Mesendoderm (in vitro differentiated cells): ENCODE measurements around the gene POR.

Source experiments
- DNase-seq: peaks from one replicate; pipeline ENCODE4 v3.0.0; 2013
- H2AK5ac ChIP-seq: 2 replicates; pipeline ENCODE4 v1.6.1; 2013; ENCODE audit warnings: low read length, inconsistent platforms
- H2BK120ac ChIP-seq: 2 replicates; pipeline ENCODE4 v1.6.1; 2013; ENCODE audit warnings: low read depth, mild to moderate bottlenecking, low read length, moderate library complexity, mixed read lengths
- H2BK15ac ChIP-seq: replicated peaks from 2 replicates; pipeline ENCODE4 v1.6.1; 2013; ENCODE audit warnings: low read depth, mild to moderate bottlenecking, moderate library complexity
- H2BK5ac ChIP-seq: 2 replicates; pipeline ENCODE4 v1.6.1; 2013; ENCODE audit warnings: low read length, inconsistent platforms
- H3K18ac ChIP-seq: 2 replicates; pipeline ENCODE4 v1.6.1; 2013; ENCODE audit warnings: mild to moderate bottlenecking, low read length, mixed read lengths
- H3K23ac ChIP-seq: one replicate; pipeline ENCODE4 v1.6.1; 2013; ENCODE audit warnings: low read length
- H3K27ac ChIP-seq: 2 replicates; pipeline ENCODE4 v1.5.1; 2013; ENCODE audit warnings: low read depth, mild to moderate bottlenecking, inconsistent platforms, low read length, moderate library complexity
- H3K27me3 ChIP-seq: 2 replicates; pipeline ENCODE4 v1.6.1; 2013; ENCODE audit warnings: low read length, control low read depth, mild to moderate bottlenecking, inconsistent platforms; ENCODE audit not compliant: insufficient read depth, poor library complexity
- H3K36me3 ChIP-seq: 2 replicates; pipeline ENCODE4 v1.6.1; 2013; ENCODE audit warnings: low read length, inconsistent platforms; ENCODE audit not compliant: control insufficient read depth, insufficient read depth
- H3K4ac ChIP-seq: one replicate; pipeline ENCODE4 v1.6.1; 2013; ENCODE audit warnings: low read depth, mild to moderate bottlenecking, low read length, moderate library complexity
- H3K4me1 ChIP-seq: 2 replicates; pipeline ENCODE4 v1.6.1; 2013; ENCODE audit warnings: low read depth, low read length, inconsistent platforms; ENCODE audit not compliant: control insufficient read depth
- H3K4me2 ChIP-seq: 2 replicates; pipeline ENCODE4 v1.6.1; 2013; ENCODE audit warnings: low read length
- H3K4me3 ChIP-seq: 2 replicates; pipeline ENCODE4 v1.5.1; 2013; ENCODE audit warnings: mild to moderate bottlenecking, low read length
- H3K56ac ChIP-seq: one replicate; pipeline ENCODE4 v1.6.1; 2013; ENCODE audit warnings: low read length
- H3K79me1 ChIP-seq: 2 replicates; pipeline ENCODE4 v1.6.1; 2013; ENCODE audit warnings: low read length, inconsistent platforms
- H3K79me2 ChIP-seq: 2 replicates; pipeline ENCODE4 v1.6.1; 2013; ENCODE audit warnings: mild to moderate bottlenecking, low read length; ENCODE audit not compliant: control insufficient read depth, insufficient read depth
- H3K9ac ChIP-seq: 2 replicates; pipeline ENCODE4 v1.6.1; 2013; ENCODE audit warnings: low read length, inconsistent platforms
- H4K5ac ChIP-seq: one replicate; pipeline ENCODE4 v1.6.1; 2013; ENCODE audit warnings: low read length
- H4K8ac ChIP-seq: one replicate; pipeline ENCODE4 v1.6.1; 2013; ENCODE audit warnings: low read depth, mild to moderate bottlenecking, control low read depth, low read length, moderate library complexity
- WGBS: extraction: QIAGEN DNeasy Blood & Tissue Kit; methylation state at CpG from one replicate; pipeline ENCODE4 v1.1.7; 2013; ENCODE audit warnings: low lambda C conversion rate, missing lambda C conversion rate; ENCODE audit not compliant: insufficient coverage; ENCODE audit errors: extremely low coverage; 5-methylcytosine and 5-hydroxymethylcytosine counted together

POR gene

DNA sequence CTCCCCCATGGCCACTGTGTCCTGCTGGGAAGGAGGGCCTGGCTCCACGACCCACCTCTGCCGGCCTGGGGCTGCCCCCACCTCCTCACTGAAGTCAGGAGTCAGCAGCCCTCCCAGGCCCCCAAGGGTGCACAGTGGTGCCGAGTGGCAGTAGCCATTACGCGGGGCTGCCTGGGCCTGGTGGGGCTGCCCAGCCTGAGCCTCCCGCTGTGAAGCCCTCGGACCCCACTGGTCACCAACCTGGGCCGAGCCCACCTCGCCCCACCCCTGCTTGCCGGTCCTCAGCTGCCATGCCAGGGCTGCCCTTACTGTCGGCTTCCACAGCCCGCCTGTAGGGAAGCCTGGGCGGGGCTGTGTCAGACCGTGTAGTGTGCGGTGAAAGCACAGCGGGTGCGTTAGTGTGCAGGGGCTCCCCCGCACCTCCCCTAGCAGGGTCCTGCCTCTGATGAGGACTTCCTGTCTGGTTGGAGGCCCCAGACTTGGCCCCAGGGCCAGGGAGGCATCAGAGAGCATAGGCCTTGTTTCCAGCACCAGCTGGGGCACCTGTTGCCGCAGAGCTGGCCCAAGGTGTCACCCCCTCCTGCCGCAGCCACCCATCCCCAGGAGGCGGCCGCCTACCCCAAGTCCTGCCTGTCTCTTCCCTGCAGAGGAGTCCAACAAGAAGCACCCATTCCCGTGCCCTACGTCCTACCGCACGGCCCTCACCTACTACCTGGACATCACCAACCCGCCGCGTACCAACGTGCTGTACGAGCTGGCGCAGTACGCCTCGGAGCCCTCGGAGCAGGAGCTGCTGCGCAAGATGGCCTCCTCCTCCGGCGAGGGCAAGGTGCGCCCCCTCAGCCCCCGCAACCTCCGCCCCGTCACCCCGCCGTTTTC, 69.4 kb downstream of the POR start:
- no peak overlapping the region for H4K8ac ChIP-seq
- H2AK5ac ChIP-seq, result no peak overlapping the region
- H3K18ac ChIP-seq, result no peak overlapping the region
- H3K4me3 ChIP-seq, result no peak overlapping the region
- no peak overlapping the region for H3K4ac ChIP-seq
- H3K9ac ChIP-seq, result no peak overlapping the region
- no peaks in the 10 kb centered on the region for H3K79me1 ChIP-seq
- H3K36me3 ChIP-seq, result peaks cover 8% of the 10 kb centered on the region
- H3K4me2 ChIP-seq, result no peak overlapping the region
- no peaks in the 10 kb centered on the region for H3K4me1 ChIP-seq
- H3K79me2 ChIP-seq, result no peaks in the 10 kb centered on the region
- no peak overlapping the region for H4K5ac ChIP-seq
- WGBS, result no CpG with 5 or more reads among the region's 44 CpGs
- no peak overlapping the region for H3K27ac ChIP-seq
- DNase-seq, result no peak
- no peak overlapping the region for H2BK120ac ChIP-seq
- H2BK5ac ChIP-seq, result no peak overlapping the region
- no peaks in the 10 kb centered on the region for H3K27me3 ChIP-seq
- no peak overlapping the region for H3K56ac ChIP-seq
- no peak overlapping the region for H3K23ac ChIP-seq
- H2BK15ac ChIP-seq, result no peak overlapping the region

GRCh38 chr7:75985009-75985517, 70.1 kb downstream of the POR start:
- Histone ChIP-seq H3K27ac (no peak overlapping the region), H2BK5ac (no peak overlapping the region), H3K4me2 (no peak overlapping the region), H3K23ac (no peak overlapping the region), H3K18ac (no peak overlapping the region), H2BK15ac (no peak overlapping the region), H3K79me1 (no peaks in the 10 kb centered on the region), H3K4me3 (no peak overlapping the region), H4K8ac (no peak overlapping the region), H2BK120ac (no peak overlapping the region), H3K27me3 (no peaks in the 10 kb centered on the region), H2AK5ac (no peak overlapping the region), H3K36me3 (peaks cover 8% of the 10 kb centered on the region), H4K5ac (no peak overlapping the region), H3K4ac (no peak overlapping the region), H3K79me2 (no peaks in the 10 kb centered on the region), H3K4me1 (no peaks in the 10 kb centered on the region), H3K56ac (no peak overlapping the region), H3K9ac (no peak overlapping the region)
- no peak for DNase-seq
- no CpG with 5 or more reads among the region's 21 CpGs for WGBS

DNA sequence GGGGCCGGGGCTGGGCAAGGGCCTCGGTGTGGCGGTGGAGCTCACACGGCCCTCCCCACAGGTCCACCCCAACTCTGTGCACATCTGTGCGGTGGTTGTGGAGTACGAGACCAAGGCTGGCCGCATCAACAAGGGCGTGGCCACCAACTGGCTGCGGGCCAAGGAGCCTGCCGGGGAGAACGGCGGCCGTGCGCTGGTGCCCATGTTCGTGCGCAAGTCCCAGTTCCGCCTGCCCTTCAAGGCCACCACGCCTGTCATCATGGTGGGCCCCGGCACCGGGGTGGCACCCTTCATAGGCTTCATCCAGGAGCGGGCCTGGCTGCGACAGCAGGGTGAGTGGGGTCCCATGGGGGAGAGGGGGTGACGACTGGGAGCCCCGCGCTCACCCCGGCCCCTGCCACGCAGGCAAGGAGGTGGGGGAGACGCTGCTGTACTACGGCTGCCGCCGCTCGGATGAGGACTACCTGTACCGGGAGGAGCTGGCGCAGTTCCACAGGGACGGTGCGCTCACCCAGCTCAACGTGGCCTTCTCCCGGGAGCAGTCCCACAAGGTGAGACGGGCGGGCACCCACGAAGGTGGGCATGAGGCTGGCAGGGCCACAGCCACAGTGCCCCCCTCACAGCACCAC, 70.7 kb downstream of the POR start:
- Histone ChIP-seq H2BK120ac (no peak overlapping the region), H3K36me3 (peaks cover 8% of the 10 kb centered on the region), H3K4me2 (no peak overlapping the region), H2BK5ac (no peak overlapping the region), H2AK5ac (no peak overlapping the region), H2BK15ac (no peak overlapping the region), H4K8ac (no peak overlapping the region), H3K18ac (no peak overlapping the region), H3K27me3 (no peaks in the 10 kb centered on the region), H4K5ac (no peak overlapping the region), H3K79me2 (no peaks in the 10 kb centered on the region), H3K23ac (no peak overlapping the region), H3K27ac (no peak overlapping the region), H3K4me3 (no peak overlapping the region), H3K9ac (no peak overlapping the region), H3K4ac (no peak overlapping the region), H3K4me1 (no peaks in the 10 kb centered on the region), H3K56ac (no peak overlapping the region), H3K79me1 (no peaks in the 10 kb centered on the region)
- DNase-seq, result no peak
- WGBS, result no CpG with 5 or more reads among the region's 41 CpGs

GRCh38 chr7:75986147-75986781, 71.3 kb downstream of the POR start:
- H3K79me1 ChIP-seq, result no peaks in the 10 kb centered on the region
- no peak overlapping the region for H3K56ac ChIP-seq
- no peak overlapping the region for H3K23ac ChIP-seq
- H3K4me1 ChIP-seq, result peaks cover 3% of the 10 kb centered on the region
- H2BK5ac ChIP-seq, result no peak overlapping the region
- H3K27me3 ChIP-seq, result no peaks in the 10 kb centered on the region
- H3K4me2 ChIP-seq, result no peak overlapping the region
- no peak overlapping the region for H3K9ac ChIP-seq
- H2BK120ac ChIP-seq, result no peak overlapping the region
- no peak for DNase-seq
- H2AK5ac ChIP-seq, result no peak overlapping the region
- H4K5ac ChIP-seq, result no peak overlapping the region
- no peak overlapping the region for H3K27ac ChIP-seq
- no peak overlapping the region for H4K8ac ChIP-seq
- whole genome bisulfite sequencing, result no CpG with 5 or more reads among the region's 20 CpGs
- no peaks in the 10 kb centered on the region for H3K79me2 ChIP-seq
- no peak overlapping the region for H3K4ac ChIP-seq
- peaks cover 5% of the 10 kb centered on the region for H3K36me3 ChIP-seq
- no peak overlapping the region for H2BK15ac ChIP-seq
- no peak overlapping the region for H3K18ac ChIP-seq
- no peak overlapping the region for H3K4me3 ChIP-seq

GRCh38 chr7:75987026-75987804, 72.3 kb downstream of the POR start:
- no peak overlapping the region for H2BK120ac ChIP-seq
- peaks cover 5% of the 10 kb centered on the region for H3K36me3 ChIP-seq
- H3K18ac ChIP-seq, result no peak overlapping the region
- H3K4me2 ChIP-seq, result no peak overlapping the region
- H3K79me2 ChIP-seq, result no peaks in the 10 kb centered on the region
- no peak overlapping the region for H3K4me3 ChIP-seq
- no peak overlapping the region for H3K23ac ChIP-seq
- no peak overlapping the region for H2BK5ac ChIP-seq
- H3K79me1 ChIP-seq, result no peaks in the 10 kb centered on the region
- H3K27me3 ChIP-seq, result no peaks in the 10 kb centered on the region
- H3K4me1 ChIP-seq, result peaks cover 3% of the 10 kb centered on the region
- H2BK15ac ChIP-seq, result no peak overlapping the region
- H4K8ac ChIP-seq, result no peak overlapping the region
- H4K5ac ChIP-seq, result no peak overlapping the region
- no peak for DNase-seq
- no peak overlapping the region for H2AK5ac ChIP-seq
- H3K56ac ChIP-seq, result no peak overlapping the region
- H3K27ac ChIP-seq, result no peak overlapping the region
- no peak overlapping the region for H3K4ac ChIP-seq
- no CpG with 5 or more reads among the region's 32 CpGs for WGBS
- no peak overlapping the region for H3K9ac ChIP-seq
